Dendritic cell treated with granulocyte-macrophage colony-stimulating factor and Interleukin-4, amounts not matched to agents 40 ng/mL and 50 ng/mL, for 4 days (primary cell): ENCODE measurements around the gene DESI2.
"Not testable (repeated sequence)": the region's sequence is repeated elsewhere in the genome, so short reads cannot be mapped to it uniquely, and the experiment has no call there.

Source experiments
- H3K27ac Mint-ChIP-seq: one replicate; pipeline ENCODE4 v1.8.0; 2022; ENCODE audit warnings: mild to moderate bottlenecking, mixed read lengths
- H3K27me3 Mint-ChIP-seq: one replicate; pipeline ENCODE4 v1.8.0; 2022; ENCODE audit warnings: mild to moderate bottlenecking, mixed read lengths
- H3K36me3 Mint-ChIP-seq: one replicate; pipeline ENCODE4 v1.8.0; 2022; ENCODE audit warnings: low read depth, mixed read lengths
- H3K4me1 Mint-ChIP-seq: one replicate; pipeline ENCODE4 v1.8.0; 2022; ENCODE audit warnings: low read depth, mixed read lengths
- H3K4me3 Mint-ChIP-seq: one replicate; pipeline ENCODE4 v1.8.0; 2022; ENCODE audit warnings: mild to moderate bottlenecking, moderate library complexity, mixed read lengths
- H3K9me3 Mint-ChIP-seq: one replicate; pipeline ENCODE4 v1.8.0; 2022; ENCODE audit warnings: mixed read lengths
- intact Hi-C: fragments of 100-400 bp; cut with micrococcal nuclease; formaldehyde crosslinking; loops from one replicate; pipeline ENCODE4 v1.15.0; 2022

The DESI2 gene

GRCh38 chr1:244732851-244733450 is 80.0 kb downstream of the DESI2 start:
- Mint-ChIP-seq H3K27ac (no peak overlapping the region), H3K4me1 (peaks cover 13% of the 10 kb centered on the region), H3K4me3 (no peak overlapping the region), H3K27me3 (peaks cover 49% of the 10 kb centered on the region), H3K9me3 (peaks cover 11% of the 10 kb centered on the region), H3K36me3 (no peaks in the 10 kb centered on the region)
- intact Hi-C loops = no loop called here

GRCh38 chr1:244735404-244735803 is 82.5 kb downstream of the DESI2 start:
- peaks cover 11% of the 10 kb centered on the region for H3K9me3 Mint-ChIP-seq
- peaks cover 27% of the 10 kb centered on the region for H3K27me3 Mint-ChIP-seq
- H3K4me1 Mint-ChIP-seq = no peaks in the 10 kb centered on the region
- H3K36me3 Mint-ChIP-seq = no peaks in the 10 kb centered on the region
- H3K4me3 Mint-ChIP-seq = no peak overlapping the region
- no peak overlapping the region for H3K27ac Mint-ChIP-seq
- intact Hi-C loops = no loop called here

GRCh38 chr1:244735876-244736561 is 83.1 kb downstream of the DESI2 start:
- peaks cover 22% of the 10 kb centered on the region for H3K27me3 Mint-ChIP-seq
- H3K36me3 Mint-ChIP-seq = no peaks in the 10 kb centered on the region
- no peak overlapping the region for H3K27ac Mint-ChIP-seq
- peaks cover 11% of the 10 kb centered on the region for H3K9me3 Mint-ChIP-seq
- H3K4me3 Mint-ChIP-seq = no peak overlapping the region
- no peaks in the 10 kb centered on the region for H3K4me1 Mint-ChIP-seq
- intact Hi-C loops = no loop called here

- H3K4me3 Mint-ChIP-seq, H3K27ac Mint-ChIP-seq, H3K27me3 Mint-ChIP-seq, intact Hi-C loops, H3K36me3 Mint-ChIP-seq, H3K4me1 Mint-ChIP-seq: not testable (repeated sequence)
- peaks cover 11% of the 10 kb centered on the region for H3K9me3 Mint-ChIP-seq
Observed at GRCh38 chr1:244739140-244739539, 86.2 kb downstream of the DESI2 start.

- intact Hi-C loops, H3K36me3 Mint-ChIP-seq, H3K4me1 Mint-ChIP-seq, H3K4me3 Mint-ChIP-seq, H3K27ac Mint-ChIP-seq, H3K27me3 Mint-ChIP-seq: not testable (repeated sequence)
- H3K9me3 Mint-ChIP-seq = peaks cover 10% of the 10 kb centered on the region
Observed at GRCh38 chr1:244740027-244740617, 87.2 kb downstream of the DESI2 start.

GRCh38 chr1:244741692-244742091 is 88.8 kb downstream of the DESI2 start:
- intact Hi-C loops = no loop called here
- H3K9me3 Mint-ChIP-seq = no peaks in the 10 kb centered on the region
- H3K36me3 Mint-ChIP-seq = no peaks in the 10 kb centered on the region
- no peak overlapping the region for H3K27ac Mint-ChIP-seq
- no peaks in the 10 kb centered on the region for H3K4me1 Mint-ChIP-seq
- H3K4me3 Mint-ChIP-seq = no peak overlapping the region
- no peaks in the 10 kb centered on the region for H3K27me3 Mint-ChIP-seq

GRCh38 chr1:244749230-244750016 is 96.5 kb downstream of the DESI2 start:
- Mint-ChIP-seq H3K9me3 (no peaks in the 10 kb centered on the region), H3K27ac (no peak overlapping the region), H3K4me1 (no peaks in the 10 kb centered on the region), H3K4me3 (no peak overlapping the region), H3K36me3 (no peaks in the 10 kb centered on the region), H3K27me3 (no peaks in the 10 kb centered on the region)
- intact Hi-C loops = no loop called here

- Mint-ChIP-seq H3K4me1 (no peaks in the 10 kb centered on the region), H3K27ac (no peak overlapping the region), H3K9me3 (no peaks in the 10 kb centered on the region), H3K36me3 (no peaks in the 10 kb centered on the region), H3K4me3 (no peak overlapping the region), H3K27me3 (no peaks in the 10 kb centered on the region)
- intact Hi-C loops = no loop called here
Observed at GRCh38 chr1:244751271-244751895, 98.5 kb downstream of the DESI2 start.

- Mint-ChIP-seq H3K4me1 (no peaks in the 10 kb centered on the region), H3K27ac (no peak overlapping the region), H3K4me3 (no peak overlapping the region), H3K9me3 (no peaks in the 10 kb centered on the region), H3K36me3 (no peaks in the 10 kb centered on the region), H3K27me3 (no peaks in the 10 kb centered on the region)
- intact Hi-C loops = no loop called here
Observed at GRCh38 chr1:244755673-244756072, 102.7 kb downstream of the DESI2 start.

- intact Hi-C loops = no loop called here
- no peak overlapping the region for H3K27ac Mint-ChIP-seq
Observed at GRCh38 chr1:244757091-244757939, 104.4 kb downstream of the DESI2 start.

More at GRCh38 chr1:244757091-244757939, 104.4 kb downstream of the DESI2 start:
- Mint-ChIP-seq H3K36me3 (no peaks in the 10 kb centered on the region), H3K4me3 (no peak overlapping the region), H3K4me1 (no peaks in the 10 kb centered on the region), H3K9me3 (no peaks in the 10 kb centered on the region), H3K27me3 (no peaks in the 10 kb centered on the region)
